Spleen (tissue), 7 donors: Measurements from ENCODE around the gene CENPP.

Experiments used
- POLR2A ChIP-seq, 3 donors: fragments of 450-650 bp; IDR thresholded peaks; one replicate each; pipeline ENCODE4 v1.5.1; 2017; ENCODE audit warnings: antibody characterized with exemption in 3 of 3, mild to moderate bottlenecking in 1 of 3
- TF ChIP-seq, protein P1 (sequence below), 11 experiments: fragments of 200-600 bp in 7 of 11; fragments of 450-650 bp in 4 of 11; sonication (generic) in 4 of 11; IDR thresholded peaks in 8 of 11; conservative IDR thresholded peaks in 3 of 11; 1 replicate in 7 of 11; 2 replicates in 4 of 11; pipeline versions ENCODE4 v1.4.0 to v1.8.0; 2016 to 2021; ENCODE audit warnings: antibody characterized with exemption in 11 of 11, inconsistent platforms in 4 of 11, mild to moderate bottlenecking in 1 of 11
- donor health status: DM: no; HTN: no; CAD: no; lungs with moderate emphysema.
- donor health status: DM: no; HTN: no; CAD: no.
- donor health status: DM: no; HTN: no; CAD: no.

DNA sequence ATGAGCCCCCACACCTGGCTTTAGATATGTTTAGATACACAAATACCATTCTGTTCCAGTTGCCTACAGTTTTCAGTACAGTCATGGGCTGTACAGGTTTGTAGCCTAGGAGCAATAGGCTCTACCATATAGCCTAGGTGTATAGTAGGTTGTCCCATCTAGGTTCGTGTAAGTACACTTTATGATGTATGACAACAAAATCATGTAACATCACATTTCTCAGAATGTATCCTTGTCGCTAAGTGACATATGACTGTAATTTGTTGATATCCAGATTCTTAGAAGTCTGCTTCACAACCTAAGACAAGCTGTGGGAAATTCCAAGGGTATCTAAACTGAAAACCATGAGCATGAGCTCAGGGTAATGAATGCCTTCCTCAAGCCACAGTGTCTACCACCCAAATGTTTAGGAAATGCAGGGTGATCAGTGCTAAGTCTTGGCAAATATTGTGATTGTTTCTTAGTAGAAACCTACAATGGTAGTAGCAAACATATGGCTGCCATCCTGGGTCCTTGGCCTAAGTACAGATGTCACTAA is 201.6 kb downstream of the CENPP start:
- TF ChIP-seq, protein P1, sequence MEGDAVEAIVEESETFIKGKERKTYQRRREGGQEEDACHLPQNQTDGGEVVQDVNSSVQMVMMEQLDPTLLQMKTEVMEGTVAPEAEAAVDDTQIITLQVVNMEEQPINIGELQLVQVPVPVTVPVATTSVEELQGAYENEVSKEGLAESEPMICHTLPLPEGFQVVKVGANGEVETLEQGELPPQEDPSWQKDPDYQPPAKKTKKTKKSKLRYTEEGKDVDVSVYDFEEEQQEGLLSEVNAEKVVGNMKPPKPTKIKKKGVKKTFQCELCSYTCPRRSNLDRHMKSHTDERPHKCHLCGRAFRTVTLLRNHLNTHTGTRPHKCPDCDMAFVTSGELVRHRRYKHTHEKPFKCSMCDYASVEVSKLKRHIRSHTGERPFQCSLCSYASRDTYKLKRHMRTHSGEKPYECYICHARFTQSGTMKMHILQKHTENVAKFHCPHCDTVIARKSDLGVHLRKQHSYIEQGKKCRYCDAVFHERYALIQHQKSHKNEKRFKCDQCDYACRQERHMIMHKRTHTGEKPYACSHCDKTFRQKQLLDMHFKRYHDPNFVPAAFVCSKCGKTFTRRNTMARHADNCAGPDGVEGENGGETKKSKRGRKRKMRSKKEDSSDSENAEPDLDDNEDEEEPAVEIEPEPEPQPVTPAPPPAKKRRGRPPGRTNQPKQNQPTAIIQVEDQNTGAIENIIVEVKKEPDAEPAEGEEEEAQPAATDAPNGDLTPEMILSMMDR (IDR thresholded peaks at IDR 0.05 in 8 of 11, conservative IDR thresholded peaks at IDR 0.05 in 3 of 11) = no peak
- TF ChIP-seq POLR2A (IDR thresholded peaks at IDR 0.05) = no peak
